Ishikawa (cell line): ENCODE measurements around the gene NFIB.

Source experiments
- CEBPB ChIP-seq: IDR thresholded peaks from 2 replicates; pipeline ENCODE4 v1.6.1; 2012
- CREB1 ChIP-seq: IDR thresholded peaks from 2 replicates; pipeline ENCODE4 v1.6.1; 2012; ENCODE audit warnings: low read depth
- EGR1 ChIP-seq: IDR thresholded peaks from 2 replicates; pipeline ENCODE4 v1.6.1; 2012
- EP300 ChIP-seq: IDR thresholded peaks from 2 replicates; pipeline ENCODE4 v1.6.1; 2012; ENCODE audit warnings: borderline replicate concordance
- RAD21 ChIP-seq: IDR thresholded peaks from 2 replicates; pipeline ENCODE4 v1.6.1; 2012; ENCODE audit warnings: low read depth
- REST ChIP-seq: IDR thresholded peaks from 2 replicates; pipeline ENCODE4 v1.6.1; 2012; ENCODE audit warnings: low read depth, mild to moderate bottlenecking
- TAF1 ChIP-seq: IDR thresholded peaks from 2 replicates; pipeline ENCODE4 v1.6.1; 2012; ENCODE audit warnings: low read depth, mild to moderate bottlenecking
- TCF12 ChIP-seq: IDR thresholded peaks from 2 replicates; pipeline ENCODE4 v1.6.1; 2012; ENCODE audit warnings: low read depth
- TEAD4 ChIP-seq: IDR thresholded peaks from 2 replicates; pipeline ENCODE4 v1.6.1; 2012
- USF1 ChIP-seq: IDR thresholded peaks from 2 replicates; pipeline ENCODE4 v1.6.1; 2012
- ZBTB7A ChIP-seq: IDR thresholded peaks from 2 replicates; pipeline ENCODE4 v1.6.1; 2012; ENCODE audit warnings: low read depth

- TF ChIP-seq CREB1, result no peak
- TF ChIP-seq TAF1, result no peak
- TF ChIP-seq TEAD4, result no peak
- TF ChIP-seq EP300, result no peak
- no peak for TF ChIP-seq USF1
- no peak for TF ChIP-seq ZBTB7A
- no peak for TF ChIP-seq REST
- TF ChIP-seq RAD21, result no peak
- TF ChIP-seq EGR1, result no peak
- TF ChIP-seq CEBPB, result no peak
- no peak for TF ChIP-seq TCF12
Observed at GRCh38 chr9:14306188-14306587, 7.8 kb downstream of the NFIB start.
